Calu3 (cell line): ENCODE measurements around the gene ZNF8. TPM values are rescaled to one million over a fixed set of nuclear protein-coding genes. Genes with fewer than 3 reads are reported as not detected.

Experiments
- BruUV-seq: library from RNA; stranded (reverse); fragments of 400-500 nt; replicated peaks from 2 replicates; lab custom pipeline; 2021; lab: Mats Ljungman, UMichigan
- CTCF ChIA-PET: fragments of 300-600 bp; sonication (Branson Sonifier 250); formaldehyde crosslinking; loops from one replicate; lab custom pipeline; 2022; ENCODE audit warnings: antibody characterized with exemption; lab: Charles Lee
- DNase-seq: peaks from one replicate; pipeline ENCODE4 v3.0.0; 2022
- H3K27ac Mint-ChIP-seq: one replicate; pipeline ENCODE4 v1.8.0; 2022; ENCODE audit warnings: mixed read lengths; ENCODE audit not compliant: unreplicated experiment
- H3K27me3 Mint-ChIP-seq: one replicate; pipeline ENCODE4 v1.8.0; 2022; ENCODE audit warnings: mixed read lengths; ENCODE audit not compliant: unreplicated experiment
- H3K36me3 Mint-ChIP-seq: one replicate; pipeline ENCODE4 v1.8.0; 2022; ENCODE audit warnings: mild to moderate bottlenecking, moderate library complexity, mixed read lengths; ENCODE audit not compliant: insufficient read depth, unreplicated experiment
- H3K4me1 Mint-ChIP-seq: one replicate; pipeline ENCODE4 v1.8.0; 2022; ENCODE audit warnings: mild to moderate bottlenecking, low read depth, mixed read lengths; ENCODE audit not compliant: unreplicated experiment
- H3K4me3 Mint-ChIP-seq: one replicate; pipeline ENCODE4 v1.8.0; 2022; ENCODE audit warnings: mild to moderate bottlenecking, low read depth, moderate library complexity, mixed read lengths; ENCODE audit not compliant: unreplicated experiment
- H3K9me3 Mint-ChIP-seq: one replicate; pipeline ENCODE4 v1.8.0; 2022; ENCODE audit warnings: low read depth, mixed read lengths; ENCODE audit not compliant: unreplicated experiment
- CTCF ChIP-seq: fragments of 200-600 bp; IDR thresholded peaks from one replicate; pipeline ENCODE4 v1.8.0; 2022; ENCODE audit warnings: antibody characterized with exemption; ENCODE audit not compliant: unreplicated experiment
- intact Hi-C: fragments of 100-400 bp; cut with micrococcal nuclease; formaldehyde crosslinking; loops from one replicate; pipeline ENCODE4 v1.10.0; 2022; ENCODE audit not compliant: unreplicated experiment
- total RNA-seq: library from RNA; stranded (reverse); gene quantifications from 2 replicates; pipeline ENCODE4 v1.2.3, GENCODE V29; 2022

The ZNF8 gene
- total RNA-seq, 1 experiment from 2014 or later, result 12.1 TPM

GRCh38 chr19:58274771-58275201 is 4.0 kb upstream of the ZNF8 start:
- CTCF ChIA-PET, result no interaction called here
- BruUV-seq, result no TSS peak
- Mint-ChIP-seq H3K9me3 (peaks cover 9% of the 10 kb centered on the region), H3K36me3 (peaks cover 67% of the 10 kb centered on the region), H3K27ac (no peak overlapping the region), H3K27me3 (no peaks in the 10 kb centered on the region), H3K4me1 (peaks cover 5% of the 10 kb centered on the region), H3K4me3 (no peak overlapping the region)
- intact Hi-C loops, result no loop called here
- DNase-seq, result no peak
- no peak for TF ChIP-seq CTCF

- CTCF ChIA-PET, result interaction anchor here (0.6 kb wide), 1 partner anchor 1703 kb away, joined by 4 read pairs; no protein-coding TSS in a partner anchor
These were observed 3.2 kb upstream of the ZNF8 start for GRCh38 chr19:58275564-58275963.

GRCh38 chr19:58277197-58277596 is 1.6 kb upstream of the ZNF8 start:
- no peak for DNase-seq
- intact Hi-C loops, result no loop called here
- peak overlapping the region; percentile 37 for H3K27ac Mint-ChIP-seq
- no peak overlapping the region for H3K4me3 Mint-ChIP-seq
- peaks cover 10% of the 10 kb centered on the region for H3K4me1 Mint-ChIP-seq
- no TSS peak for BruUV-seq
- peaks cover 61% of the 10 kb centered on the region for H3K36me3 Mint-ChIP-seq
- H3K27me3 Mint-ChIP-seq, result no peaks in the 10 kb centered on the region
- CTCF ChIA-PET, result no interaction called here
- no peak for TF ChIP-seq CTCF
- H3K9me3 Mint-ChIP-seq, result peaks cover 16% of the 10 kb centered on the region

More at GRCh38 chr19:58275564-58275963, 3.2 kb upstream of the ZNF8 start:
- no peaks in the 10 kb centered on the region for H3K27me3 Mint-ChIP-seq
- peaks cover 9% of the 10 kb centered on the region for H3K9me3 Mint-ChIP-seq
- intact Hi-C loops, result no loop called here
- no peak for DNase-seq
- no peak for TF ChIP-seq CTCF
- peaks cover 66% of the 10 kb centered on the region for H3K36me3 Mint-ChIP-seq
- H3K4me1 Mint-ChIP-seq, result peaks cover 10% of the 10 kb centered on the region
- BruUV-seq, result no TSS peak
- no peak overlapping the region for H3K4me3 Mint-ChIP-seq
- H3K27ac Mint-ChIP-seq, result no peak overlapping the region

- Mint-ChIP-seq H3K9me3 (peaks cover 18% of the 10 kb centered on the region), H3K4me3 (peak overlapping the region; percentile 96), H3K4me1 (peaks cover 10% of the 10 kb centered on the region), H3K27ac (peak overlapping the region; percentile 96), H3K27me3 (no peaks in the 10 kb centered on the region), H3K36me3 (peaks cover 56% of the 10 kb centered on the region)
- CTCF ChIA-PET, result interaction anchor here (1.0 kb wide), 1 partner anchor 277 kb away, joined by 3 read pairs; the partner anchor contains the start of gene CHMP2A
- TF ChIP-seq CTCF, result no peak
- DNase-seq, result no peak
- intact Hi-C loops, result loop anchor here (1.0 kb wide), 1 partner anchor 27 kb away; the partner anchor contains the start of gene ERVK3-1
- TSS peak; percentile 55 for BruUV-seq
These were observed 811 bp upstream of the ZNF8 start for GRCh38 chr19:58277748-58278540.
